Measurements from ENCODE around the gene APC2. TPM values are rescaled to one million over a fixed set of nuclear protein-coding genes. Genes with fewer than 3 reads are reported as not detected.
A peak's percentile ranks its signal among the peaks of the same experiment; 100 is the strongest.

APC2 gene
- total and polyA plus RNA-seq, 2 donors (not counting 1 experiment from before 2014, with no cell fraction given) = 0.12 to 0.16 TPM

GRCh38 chr19:1461862-1462261 lies 11.9 kb downstream of the APC2 start:
- H3K27ac ChIP-seq (ENCODE audit: low read length in 2 of 2) = no peak overlapping the region
- Mint-ChIP-seq H3K4me3 (no peak overlapping the region), H3K27ac (no peak overlapping the region), H3K9me3 (ENCODE audit: insufficient read depth) (no peaks in the 10 kb centered on the region), H3K4me1 (no peaks in the 10 kb centered on the region), H3K27me3 (peaks cover 12% of the 10 kb centered on the region)
- H2AFZ ChIP-seq (ENCODE audit: insufficient read depth, low read depth, low read length, poor library complexity, severe bottlenecking) = no peak overlapping the region
- intact Hi-C loops (cut with micrococcal nuclease) = no loop called here
- H3K79me2 ChIP-seq (ENCODE audit: control insufficient read depth, insufficient read depth, low read length) = no peaks in the 10 kb centered on the region
- CTCF ChIA-PET = no interaction called here
- peaks cover 0 to 5% (median 0%) of the 10 kb centered on the region in 3 donors for H3K9me3 ChIP-seq (ENCODE audit: control extremely low read depth in 1 of 3, control insufficient read depth in 2 of 3, insufficient read depth in 1 of 3, low read length in 2 of 3)
- DNase-seq (no peak), ATAC-seq (ENCODE audit: low read depth) (no peak)
- H3K36me3 ChIP-seq (replicated peaks in 1 of 2; ENCODE audit: control extremely low read depth in 1 of 2, control insufficient read depth in 1 of 2, extremely low read depth in 1 of 2, insufficient read depth in 2 of 2, low read length in 1 of 2) = no peaks in the 10 kb centered on the region
- POLR2A ChIA-PET = no interaction called here
- WGBS (ENCODE audit: insufficient coverage) = 96% methylated on average over 19 of the region's 24 CpGs
- peaks cover 27% of the 10 kb centered on the region for H4K20me1 ChIP-seq (ENCODE audit: control insufficient read depth, insufficient read depth, low read length, poor library complexity, severe bottlenecking)
- H3K9ac ChIP-seq (ENCODE audit: low read length) = no peak overlapping the region
- no peak overlapping the region for H3K4me2 ChIP-seq (replicated peaks; ENCODE audit: low read depth, low read length, poor library complexity, severe bottlenecking)
- TF ChIP-seq EZH2 (IDR thresholded peaks at IDR 0.05; ENCODE audit: borderline replicate concordance, insufficient read depth, low read depth, low read length, poor library complexity, severe bottlenecking) (no peak), CTCF (IDR thresholded peaks at IDR 0.05) (no peak)
- peaks cover 0 to 34% (median 7%) of the 10 kb centered on the region in 4 experiments for H3K27me3 ChIP-seq (replicated peaks in 1 of 4; ENCODE audit: control extremely low read depth in 1 of 4, control insufficient read depth in 3 of 4, insufficient read depth in 4 of 4, low read length in 3 of 4)
- H3K4me3 ChIP-seq (ENCODE audit: control extremely low read depth in 1 of 5, extremely low read depth in 1 of 5, insufficient read depth in 1 of 5, low read depth in 2 of 5, low read length in 4 of 5) = no peak overlapping the region
- peaks cover 13 to 22% of the 10 kb centered on the region in 2 donors for H3K4me1 ChIP-seq (ENCODE audit: control insufficient read depth in 2 of 2, insufficient read depth in 2 of 2, low read length in 2 of 2)

GRCh38 chr19:1465191-1466016 lies 15.5 kb downstream of the APC2 start:
- CTCF ChIA-PET = interaction anchor here (0.7 to 0.9 kb wide), 3 partner anchors 38 to 360 kb away, joined by 3 to 4 read pairs (median 3); no protein-coding TSS in a partner anchor
- H3K4me3 Mint-ChIP-seq = no peak overlapping the region

More at GRCh38 chr19:1465191-1466016, 15.5 kb downstream of the APC2 start:
- Mint-ChIP-seq H3K27me3 (no peaks in the 10 kb centered on the region), H3K27ac (no peak overlapping the region), H3K4me1 (peaks cover 6% of the 10 kb centered on the region), H3K9me3 (ENCODE audit: insufficient read depth) (no peaks in the 10 kb centered on the region)
- peak overlapping the region; percentile 55 for H3K4me2 ChIP-seq (replicated peaks; ENCODE audit: low read depth, low read length, poor library complexity, severe bottlenecking)
- peaks cover 0 to 39% (median 7%) of the 10 kb centered on the region in 4 experiments for H3K27me3 ChIP-seq (replicated peaks in 1 of 4; ENCODE audit: control extremely low read depth in 1 of 4, control insufficient read depth in 3 of 4, insufficient read depth in 4 of 4, low read length in 3 of 4)
- no peaks in the 10 kb centered on the region for H3K36me3 ChIP-seq (replicated peaks in 1 of 2; ENCODE audit: control extremely low read depth in 1 of 2, control insufficient read depth in 1 of 2, extremely low read depth in 1 of 2, insufficient read depth in 2 of 2, low read length in 1 of 2)
- no peaks in the 10 kb centered on the region for H3K79me2 ChIP-seq (ENCODE audit: control insufficient read depth, insufficient read depth, low read length)
- intact Hi-C loops (cut with micrococcal nuclease) = no loop called here
- H2AFZ ChIP-seq (ENCODE audit: insufficient read depth, low read depth, low read length, poor library complexity, severe bottlenecking) = no peak overlapping the region
- peak; percentile 22 for TF ChIP-seq CTCF (IDR thresholded peaks at IDR 0.05)
- TF ChIP-seq EZH2 (IDR thresholded peaks at IDR 0.05; ENCODE audit: borderline replicate concordance, insufficient read depth, low read depth, low read length, poor library complexity, severe bottlenecking) = no peak
- 48% methylated on average over 83 of the region's 83 CpGs for WGBS (ENCODE audit: insufficient coverage)
- DNase-seq (peak; percentile 56), ATAC-seq (ENCODE audit: low read depth) (no peak)
- H3K9me3 ChIP-seq (ENCODE audit: control extremely low read depth in 1 of 3, control insufficient read depth in 2 of 3, insufficient read depth in 1 of 3, low read length in 2 of 3) = peaks cover 0 to 9% (median 0%) of the 10 kb centered on the region in 3 donors
- H3K27ac ChIP-seq (ENCODE audit: low read length in 2 of 2) = no peak overlapping the region
- POLR2A ChIA-PET = interaction anchor here (0.6 to 0.9 kb wide), 2 partner anchors 26 to 127 kb away, joined by 3 to 5 read pairs; no protein-coding TSS in a partner anchor
- no peak overlapping the region for H3K4me3 ChIP-seq (ENCODE audit: control extremely low read depth in 1 of 5, extremely low read depth in 1 of 5, insufficient read depth in 1 of 5, low read depth in 2 of 5, low read length in 4 of 5)
- peaks cover 37 to 47% of the 10 kb centered on the region in 2 donors for H3K4me1 ChIP-seq (ENCODE audit: control insufficient read depth in 2 of 2, insufficient read depth in 2 of 2, low read length in 2 of 2)
- no peak overlapping the region for H3K9ac ChIP-seq (ENCODE audit: low read length)
- peaks cover 54% of the 10 kb centered on the region for H4K20me1 ChIP-seq (ENCODE audit: control insufficient read depth, insufficient read depth, low read length, poor library complexity, severe bottlenecking)
